ENCODE measurements around the gene H19.

Gene H19

GRCh38 chr11:1982873-1983600 is 14.6 kb downstream of the H19 start:
- no peak for DNase-seq

GRCh38 chr11:1979607-1980006 is 18.0 kb downstream of the H19 start:
- no peak for DNase-seq

GRCh38 chr11:1978720-1979473 is 18.7 kb downstream of the H19 start:
- DNase-seq: no peak

GRCh38 chr11:1975185-1975584 is 22.5 kb downstream of the H19 start:
- no peak for DNase-seq

GRCh38 chr11:1970956-1971355 is 26.7 kb downstream of the H19 start:
- DNase-seq: no peak

GRCh38 chr11:1969776-1970175 is 27.9 kb downstream of the H19 start:
- DNase-seq: no peak

GRCh38 chr11:1969035-1969434 is 28.6 kb downstream of the H19 start:
- DNase-seq: no peak

- no peak for DNase-seq
These were observed 29.1 kb downstream of the H19 start for GRCh38 chr11:1968454-1969002.

GRCh38 chr11:1967641-1968225 is 29.9 kb downstream of the H19 start:
- no peak for DNase-seq

GRCh38 chr11:1966531-1966930 is 31.1 kb downstream of the H19 start:
- DNase-seq: no peak

GRCh38 chr11:1964955-1965354 is 32.7 kb downstream of the H19 start:
- DNase-seq: no peak

GRCh38 chr11:1964348-1964747 is 33.3 kb downstream of the H19 start:
- no peak for DNase-seq

- no peak for DNase-seq
These were observed 33.8 kb downstream of the H19 start for GRCh38 chr11:1963864-1964263.

GRCh38 chr11:1959786-1960185 is 37.9 kb downstream of the H19 start:
- no peak for DNase-seq

GRCh38 chr11:1958367-1958766 is 39.3 kb downstream of the H19 start:
- DNase-seq: no peak

GRCh38 chr11:1953489-1954266 is 44.0 kb downstream of the H19 start:
- DNase-seq: no peak

GRCh38 chr11:1952806-1953482 is 44.7 kb downstream of the H19 start:
- no peak for DNase-seq

GRCh38 chr11:1949922-1950321 is 47.7 kb downstream of the H19 start:
- no peak for DNase-seq

GRCh38 chr11:1949302-1949701 is 48.3 kb downstream of the H19 start:
- no peak for DNase-seq

- DNase-seq: no peak
These were observed 49.3 kb downstream of the H19 start for GRCh38 chr11:1948389-1948788.

- no peak for DNase-seq
These were observed 49.9 kb downstream of the H19 start for GRCh38 chr11:1947592-1948237.

Measured in activated T-cell treated with anti-CD3 and anti-CD28 coated beads for 4 hours (primary cell).